Liver (tissue), 3 donors: ENCODE data around the gene FBXO47.

Source experiments
- ATF3 ChIP-seq: IDR thresholded peaks from 2 replicates; pipeline ENCODE4 v1.6.1; 2016; ENCODE audit warnings: antibody characterized with exemption
- CTCF ChIP-seq: fragments of 150-350 bp; IDR thresholded peaks from 2 replicates; pipeline ENCODE4 v1.5.1; 2017; ENCODE audit warnings: improper control_type of control experiment, low read depth, low read length; ENCODE audit not compliant: missing input control
- HNF4G ChIP-seq: IDR thresholded peaks from 2 replicates; pipeline ENCODE4 v1.6.1; 2016; ENCODE audit warnings: antibody characterized with exemption
- RXRA ChIP-seq, 2 donors: IDR thresholded peaks; 2 replicates each; pipeline ENCODE4 v1.6.1; 2017 to 2018; ENCODE audit warnings: antibody characterized with exemption in 2 of 2, mild to moderate bottlenecking in 1 of 2
- TAF1 ChIP-seq: conservative IDR thresholded peaks from 2 replicates; pipeline ENCODE4 v1.6.1; 2016; ENCODE audit warnings: antibody characterized with exemption, mild to moderate bottlenecking
- YY1 ChIP-seq: IDR thresholded peaks from 2 replicates; pipeline ENCODE4 v1.6.1; 2016; ENCODE audit warnings: antibody characterized with exemption, mild to moderate bottlenecking
- donor health status: healthy.
- donor health status: healthy.

GRCh38 chr17:38984666-38985065, 17.5 kb upstream of the FBXO47 start:
- TF ChIP-seq CTCF (no peak), ATF3 (no peak), TAF1 (no peak), HNF4G (no peak), RXRA (IDR thresholded peaks at IDR 0.05) (no peak), YY1 (no peak)
